Kidney (tissue), 13 donors: ENCODE results near the gene MTCL3.

Experiments used
- DNase-seq, 5 donors: peaks; one replicate each; pipeline ENCODE4 v3.0.0-alpha.2; 2013 to 2020
- FAIRE-seq: peaks from 2 replicates; lab custom pipeline; 2012; peaks lifted over from hg19 to GRCh38; lab: Jason Lieb, UNC
- H3K27ac ChIP-seq, 2 donors: one replicate each; pipeline ENCODE4 v1.7.0; 2013; ENCODE audit warnings: low read depth in 2 of 2, low read length in 2 of 2, inconsistent platforms in 1 of 2
- H3K27me3 ChIP-seq: one replicate; pipeline ENCODE4 v1.7.1; 2013; ENCODE audit warnings: low read length, inconsistent platforms; ENCODE audit not compliant: control insufficient read depth, insufficient read depth
- H3K36me3 ChIP-seq, 3 donors: one replicate each; pipeline versions ENCODE4 v1.7.0 to v1.7.1; 2013; ENCODE audit warnings: low read length in 3 of 3, control low read depth in 1 of 3, inconsistent platforms in 1 of 3; ENCODE audit not compliant: insufficient read depth in 3 of 3, control insufficient read depth in 2 of 3
- H3K4me1 ChIP-seq, 3 donors: one replicate each; pipeline versions ENCODE4 v1.7.0 to v1.7.1; 2013; ENCODE audit warnings: low read length in 3 of 3, inconsistent platforms in 1 of 3, low read depth in 1 of 3; ENCODE audit not compliant: control insufficient read depth in 2 of 3, insufficient read depth in 2 of 3
- H3K4me3 ChIP-seq, 3 donors: one replicate each; pipeline versions ENCODE4 v1.7.0 to v1.8.1; 2013; ENCODE audit warnings: low read length in 3 of 3, control low read depth in 1 of 3, inconsistent platforms in 1 of 3
- H3K9ac ChIP-seq, 3 donors: one replicate each; pipeline versions ENCODE4 v1.7.0 to v1.7.1; 2013; ENCODE audit warnings: low read length in 3 of 3, control low read depth in 1 of 3, inconsistent platforms in 1 of 3
- H3K9me3 ChIP-seq, 3 donors: one replicate each; pipeline versions ENCODE4 v1.7.0 to v1.7.1; 2013; ENCODE audit warnings: low read length in 3 of 3, control low read depth in 1 of 3, inconsistent platforms in 1 of 3; ENCODE audit not compliant: control insufficient read depth in 2 of 3, insufficient read depth in 1 of 3
- CTCF ChIP-seq: IDR thresholded peaks from 3 replicates; pipeline ENCODE4 v1.5.1; 2012; ENCODE audit warnings: mild to moderate bottlenecking, moderate library complexity, borderline replicate concordance; ENCODE audit not compliant: insufficient read depth; ENCODE audit errors: extremely low read depth
- intact Hi-C: fragments of 100-400 bp; cut with DNase I; formaldehyde crosslinking; loops from one replicate; pipeline ENCODE4 v1.11.1; 2022
- donor health status: control.
- donor health status: control.
- donor health status: control.
- donor health status: control.
- donor health status: control.
- donor health status: DM: yes; HTN: yes; CAD: no.
- donor health status: Normal renal cell carcinoma (clear cell type).

The MTCL3 gene

GRCh38 chr6:127566119-127566518 is 47.0 kb upstream of the MTCL3 start:
- no peaks in the 10 kb centered on the region for H3K9me3 ChIP-seq
- no peak overlapping the region for H3K27ac ChIP-seq
- intact Hi-C loops = no loop called here
- no peak overlapping the region for H3K9ac ChIP-seq
- FAIRE-seq (no peak), DNase-seq (no peak)
- no peaks in the 10 kb centered on the region for H3K36me3 ChIP-seq
- H3K4me3 ChIP-seq = no peak overlapping the region
- H3K4me1 ChIP-seq = no peaks in the 10 kb centered on the region
- H3K27me3 ChIP-seq = no peaks in the 10 kb centered on the region
- TF ChIP-seq CTCF = no peak

- no peak for TF ChIP-seq CTCF
- no peak for FAIRE-seq
- intact Hi-C loops = no loop called here
- no peak overlapping the region for H3K27ac ChIP-seq
- H3K4me3 ChIP-seq = no peak overlapping the region
- no peaks in the 10 kb centered on the region for H3K36me3 ChIP-seq
- no peaks in the 10 kb centered on the region for H3K27me3 ChIP-seq
- peak in 2 of 5 donors; percentile 19 to 43 for DNase-seq
- no peaks in the 10 kb centered on the region for H3K4me1 ChIP-seq
- H3K9me3 ChIP-seq = no peaks in the 10 kb centered on the region
- H3K9ac ChIP-seq = no peak overlapping the region
These were observed 45.6 kb upstream of the MTCL3 start for GRCh38 chr6:127564761-127565160.

GRCh38 chr6:127561660-127562059 is 42.5 kb upstream of the MTCL3 start:
- Histone ChIP-seq H3K4me3 (no peak overlapping the region), H3K4me1 (no peaks in the 10 kb centered on the region), H3K9ac (no peak overlapping the region), H3K9me3 (no peaks in the 10 kb centered on the region), H3K36me3 (no peaks in the 10 kb centered on the region), H3K27me3 (no peaks in the 10 kb centered on the region), H3K27ac (no peak overlapping the region)
- no peak for TF ChIP-seq CTCF
- intact Hi-C loops = no loop called here
- DNase-seq (no peak), FAIRE-seq (no peak)

- H3K4me1 ChIP-seq = no peaks in the 10 kb centered on the region
- no peaks in the 10 kb centered on the region for H3K27me3 ChIP-seq
- no peak for TF ChIP-seq CTCF
- H3K27ac ChIP-seq = no peak overlapping the region
- intact Hi-C loops = no loop called here
- no peak overlapping the region for H3K9ac ChIP-seq
- H3K9me3 ChIP-seq = no peaks in the 10 kb centered on the region
- H3K36me3 ChIP-seq = no peaks in the 10 kb centered on the region
- peak in 1 of 5 donors; percentile 23 for DNase-seq
- H3K4me3 ChIP-seq = no peak overlapping the region
- no peak for FAIRE-seq
These were observed 35.4 kb upstream of the MTCL3 start for GRCh38 chr6:127554435-127555006.
